IPS DF 6.9 (cell line): ENCODE results near the gene DLX4.
A peak's percentile ranks its signal among the peaks of the same experiment; 100 is the strongest.

Experiments
- DNase-seq: peaks from one replicate; pipeline ENCODE4 v3.0.0-alpha.2; 2013; ENCODE audit warnings: low read depth, low spot score
- H3K27ac ChIP-seq: one replicate; pipeline ENCODE4 v1.5.1; 2013; ENCODE audit warnings: low read length, control low read depth
- H3K27me3 ChIP-seq: 2 replicates; pipeline ENCODE4 v1.6.1; 2013; ENCODE audit warnings: mild to moderate bottlenecking, low read length; ENCODE audit not compliant: control insufficient read depth, insufficient read depth
- H3K36me3 ChIP-seq: 2 replicates; pipeline ENCODE4 v1.6.1; 2013; ENCODE audit warnings: low read length; ENCODE audit not compliant: control insufficient read depth, insufficient read depth
- H3K4me1 ChIP-seq: 2 replicates; pipeline ENCODE4 v1.6.1; 2013; ENCODE audit warnings: low read length; ENCODE audit not compliant: control insufficient read depth, insufficient read depth
- H3K4me3 ChIP-seq: 2 replicates; pipeline ENCODE4 v1.5.1; 2013; ENCODE audit warnings: mild to moderate bottlenecking, low read length
- H3K9me3 ChIP-seq: 2 replicates; pipeline ENCODE4 v1.6.1; 2013; ENCODE audit warnings: low read length, inconsistent platforms; ENCODE audit not compliant: control insufficient read depth, insufficient read depth
- WGBS: extraction: QIAGEN DNeasy Blood & Tissue Kit; methylation state at CpG from one replicate; pipeline ENCODE4 v1.1.7; 2013; ENCODE audit warnings: mixed read lengths, missing lambda C conversion rate; ENCODE audit not compliant: insufficient read length, insufficient coverage; 5-methylcytosine and 5-hydroxymethylcytosine counted together

DLX4 gene, protein sequence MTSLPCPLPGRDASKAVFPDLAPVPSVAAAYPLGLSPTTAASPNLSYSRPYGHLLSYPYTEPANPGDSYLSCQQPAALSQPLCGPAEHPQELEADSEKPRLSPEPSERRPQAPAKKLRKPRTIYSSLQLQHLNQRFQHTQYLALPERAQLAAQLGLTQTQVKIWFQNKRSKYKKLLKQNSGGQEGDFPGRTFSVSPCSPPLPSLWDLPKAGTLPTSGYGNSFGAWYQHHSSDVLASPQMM

DNA sequence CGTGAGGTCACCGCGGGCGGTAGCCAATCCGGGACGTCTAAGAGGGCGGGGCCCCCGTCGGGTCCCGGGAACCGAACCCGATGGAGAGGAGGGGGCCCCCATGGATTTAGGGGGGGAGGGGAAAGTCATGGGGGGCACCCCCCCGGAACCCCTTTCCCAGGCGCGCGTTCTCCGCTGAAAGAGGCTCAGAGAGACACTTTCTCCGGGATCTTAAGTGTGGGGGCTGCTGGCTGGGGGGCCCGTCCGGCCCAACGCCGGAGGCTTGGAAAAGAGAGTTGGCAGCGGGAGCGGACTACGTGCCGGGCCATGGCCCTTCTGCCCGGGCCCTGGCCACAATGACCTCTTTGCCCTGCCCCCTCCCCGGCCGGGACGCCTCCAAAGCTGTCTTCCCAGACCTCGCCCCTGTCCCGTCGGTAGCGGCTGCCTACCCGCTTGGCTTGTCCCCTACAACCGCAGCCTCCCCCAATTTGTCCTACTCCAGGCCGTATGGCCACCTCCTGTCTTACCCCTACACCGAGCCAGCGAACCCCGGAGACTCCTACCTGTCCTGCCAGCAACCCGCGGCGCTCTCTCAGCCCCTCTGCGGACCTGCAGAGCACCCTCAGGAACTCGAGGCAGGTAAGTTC, at the start of gene DLX4:
DLX4 (plus strand) TSS at position 57 of the 626 bp plus-strand sequence; CDS start at position 336, 279 bp downstream.
- no CpG with 5 or more reads among the region's 45 CpGs for WGBS
- Histone ChIP-seq H3K27me3 (peaks cover 89% of the 10 kb centered on the region), H3K9me3 (no peaks in the 10 kb centered on the region)

DNA sequence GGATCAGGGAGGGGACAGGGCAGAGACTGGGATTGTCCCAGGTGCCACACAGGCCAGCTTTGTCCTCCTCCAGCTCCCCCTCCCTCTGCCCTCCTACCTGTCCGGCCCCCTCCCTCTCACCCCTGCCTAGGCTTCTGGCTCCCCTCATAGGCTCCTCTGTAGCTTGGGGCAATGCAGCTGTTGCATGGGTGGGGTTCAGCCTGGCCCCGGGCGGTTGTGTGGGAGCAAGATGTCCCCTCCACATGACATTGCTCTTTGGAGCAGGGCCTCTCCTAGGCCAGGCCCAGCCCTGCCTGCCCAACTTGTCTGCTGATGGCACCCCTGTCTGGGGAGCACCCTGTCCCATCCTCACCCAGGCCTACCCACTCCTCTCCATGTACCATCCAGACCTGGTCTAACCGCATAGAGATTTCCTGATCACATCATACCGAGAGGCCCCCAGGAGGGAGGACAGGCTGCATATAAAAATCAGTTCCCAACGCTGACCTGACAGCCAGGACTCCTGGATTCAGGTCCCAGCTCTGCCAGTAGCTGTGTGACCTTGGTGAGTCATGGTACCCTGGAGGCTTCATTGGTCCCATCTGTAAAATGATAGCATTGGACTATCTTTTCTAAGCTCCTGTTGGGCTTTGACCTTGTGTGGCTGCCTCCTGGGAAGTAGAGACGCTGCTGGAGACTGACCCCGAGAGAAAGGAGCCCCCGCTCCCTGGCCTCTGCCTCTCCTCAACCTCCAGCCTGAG, 48.8 kb upstream of the DLX4 start:
- Histone ChIP-seq H3K36me3 (no peaks in the 10 kb centered on the region), H3K9me3 (no peaks in the 10 kb centered on the region), H3K27ac (no peak overlapping the region), H3K27me3 (peaks cover 2% of the 10 kb centered on the region; the same call in 1 of the 2 replicates), H3K4me3 (no peak overlapping the region), H3K4me1 (peaks cover 5% of the 10 kb centered on the region)
- no CpG with 5 or more reads among the region's 9 CpGs for WGBS
- DNase-seq: no peak

More for the DNA sequence above, at the start of gene DLX4:
- H3K4me1 ChIP-seq: peaks cover 7% of the 10 kb centered on the region; the same call in 1 of the 2 replicates
- H3K4me3 ChIP-seq: peak within 1 kb of the TSS; percentile 25; the same call in 1 of the 2 replicates
- no peak for DNase-seq
- no peaks in the 10 kb centered on the region; the same call in 1 of the 2 replicates for H3K36me3 ChIP-seq
- no peak within 1 kb of the TSS for H3K27ac ChIP-seq

DNA sequence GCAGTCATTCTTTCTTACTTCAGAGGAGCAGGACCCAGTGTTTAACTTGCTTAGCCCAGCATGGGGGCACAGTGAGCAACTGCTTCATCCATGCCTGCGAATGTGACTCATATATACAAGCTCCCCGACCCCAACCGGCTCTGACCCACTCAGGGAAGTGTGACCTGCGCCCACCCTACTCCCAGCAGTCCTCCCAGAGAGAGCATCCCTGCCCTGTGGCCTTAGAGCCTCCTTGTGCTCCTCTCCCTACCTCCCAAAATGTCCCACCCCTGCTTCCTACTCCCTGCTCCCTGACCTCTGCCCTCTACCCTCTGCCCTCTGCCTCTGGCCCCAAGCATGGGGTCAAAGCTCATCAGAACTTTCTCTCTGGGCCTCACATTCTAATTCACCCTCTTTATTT, 46.9 kb upstream of the DLX4 start:
- Histone ChIP-seq H3K9me3 (no peaks in the 10 kb centered on the region), H3K4me3 (no peak overlapping the region), H3K27me3 (no peaks in the 10 kb centered on the region), H3K27ac (no peak overlapping the region), H3K36me3 (no peaks in the 10 kb centered on the region), H3K4me1 (no peaks in the 10 kb centered on the region)
- WGBS: no CpG with 5 or more reads among the region's 4 CpGs
- no peak for DNase-seq

DNA sequence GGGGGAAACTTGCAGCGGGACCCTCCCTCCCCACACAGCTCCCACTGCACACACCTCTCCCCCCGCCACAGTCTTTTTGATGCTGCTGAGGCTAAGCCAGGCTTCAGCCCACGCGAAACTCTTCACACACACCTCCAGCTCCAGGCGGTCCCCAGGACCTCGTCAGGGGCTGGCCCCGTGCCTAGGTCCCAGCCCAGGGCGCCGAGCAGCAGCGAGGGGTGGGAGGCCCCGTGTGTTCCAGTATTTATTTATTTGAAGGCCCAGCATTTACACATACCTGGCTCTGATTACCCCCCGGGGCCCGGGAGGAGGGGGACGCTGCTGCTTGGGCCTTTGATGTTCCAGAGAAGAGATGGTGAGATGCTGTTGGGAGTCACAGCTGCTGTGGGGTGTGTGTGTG, 44.9 kb upstream of the DLX4 start:
- DNase-seq: no peak
- H3K27me3 ChIP-seq: no peaks in the 10 kb centered on the region
- no CpG with 5 or more reads among the region's 14 CpGs for WGBS

DNA sequence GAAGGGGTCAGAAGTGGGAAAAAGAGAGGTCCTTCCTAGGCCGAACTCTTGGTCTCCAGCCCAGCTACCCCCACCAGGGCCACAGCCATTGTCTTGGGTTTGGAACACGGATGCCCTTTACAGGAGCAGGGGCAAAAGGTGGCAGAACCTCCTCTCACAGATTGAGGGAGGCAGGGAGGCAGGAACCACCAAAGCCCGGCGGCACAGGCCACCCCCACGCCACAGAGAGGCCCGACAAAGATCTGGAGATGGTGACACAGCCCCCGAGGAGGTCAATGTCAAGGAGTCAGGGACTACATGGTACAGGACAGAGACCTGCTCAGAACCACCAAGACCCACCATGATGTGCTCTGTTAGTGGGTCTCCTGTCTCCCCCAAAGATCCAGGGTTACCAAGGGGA, 44.4 kb upstream of the DLX4 start:
- no CpG with 5 or more reads among the region's 7 CpGs for WGBS
- no peaks in the 10 kb centered on the region for H3K9me3 ChIP-seq
- no peaks in the 10 kb centered on the region for H3K27me3 ChIP-seq

More for the DNA sequence above, 44.9 kb upstream of the DLX4 start:
- Histone ChIP-seq H3K27ac (no peak overlapping the region), H3K36me3 (no peaks in the 10 kb centered on the region), H3K4me3 (no peak overlapping the region), H3K9me3 (no peaks in the 10 kb centered on the region), H3K4me1 (no peaks in the 10 kb centered on the region)

DNA sequence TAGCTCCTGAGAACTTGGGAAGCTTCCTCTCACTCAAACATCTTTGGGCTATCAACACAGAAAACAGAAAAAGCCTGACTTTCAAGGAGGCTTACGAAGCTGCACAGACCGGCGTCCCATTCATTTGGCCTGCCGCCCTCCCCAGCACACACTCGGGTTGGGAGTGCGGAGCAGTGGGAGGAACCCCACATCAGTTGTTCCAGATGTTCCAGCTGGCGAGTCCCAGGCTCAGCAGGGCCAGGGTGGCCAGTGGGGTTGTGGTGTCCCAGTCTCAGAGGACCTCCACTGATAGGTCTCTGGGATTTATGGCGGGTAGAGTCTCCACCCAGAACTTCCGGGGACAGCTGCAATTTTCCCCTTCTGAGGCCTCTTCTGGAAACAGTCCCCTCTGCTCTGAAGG, 43.1 kb upstream of the DLX4 start:
- no peaks in the 10 kb centered on the region for H3K27me3 ChIP-seq
- H3K4me1 ChIP-seq: no peaks in the 10 kb centered on the region
- no CpG with 5 or more reads among the region's 9 CpGs for WGBS
- no peak overlapping the region for H3K27ac ChIP-seq
- H3K36me3 ChIP-seq: no peaks in the 10 kb centered on the region
- no peak for DNase-seq
- no peak overlapping the region for H3K4me3 ChIP-seq
- no peaks in the 10 kb centered on the region for H3K9me3 ChIP-seq

More for the DNA sequence above, 44.4 kb upstream of the DLX4 start:
- Histone ChIP-seq H3K27ac (no peak overlapping the region), H3K4me3 (no peak overlapping the region), H3K36me3 (no peaks in the 10 kb centered on the region), H3K4me1 (no peaks in the 10 kb centered on the region)
- no peak for DNase-seq

DNA sequence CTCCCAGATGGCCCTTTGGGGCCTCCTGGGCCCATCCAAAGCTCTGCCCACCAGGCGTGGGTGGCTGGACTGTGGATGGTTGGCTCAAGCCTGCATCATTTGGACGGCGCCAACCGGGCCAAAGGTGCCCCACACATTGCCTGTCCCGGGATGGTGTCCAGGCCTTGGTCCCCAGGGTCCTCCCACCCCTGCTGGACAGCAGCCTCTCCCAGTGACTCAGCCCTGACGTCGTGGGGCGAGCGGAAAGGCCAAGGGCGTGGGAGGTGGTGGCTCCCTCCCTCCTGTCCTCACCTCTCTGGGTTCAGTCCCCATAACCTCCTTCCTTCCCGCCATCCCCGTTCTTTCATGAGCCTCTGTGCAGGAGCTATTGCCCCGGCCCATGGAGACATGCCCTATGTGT, 42.1 kb upstream of the DLX4 start:
- Histone ChIP-seq H3K36me3 (no peaks in the 10 kb centered on the region), H3K4me1 (no peaks in the 10 kb centered on the region), H3K27ac (no peak overlapping the region), H3K27me3 (no peaks in the 10 kb centered on the region), H3K4me3 (no peak overlapping the region), H3K9me3 (no peaks in the 10 kb centered on the region)
- no CpG with 5 or more reads among the region's 13 CpGs for WGBS
- DNase-seq: no peak

DNA sequence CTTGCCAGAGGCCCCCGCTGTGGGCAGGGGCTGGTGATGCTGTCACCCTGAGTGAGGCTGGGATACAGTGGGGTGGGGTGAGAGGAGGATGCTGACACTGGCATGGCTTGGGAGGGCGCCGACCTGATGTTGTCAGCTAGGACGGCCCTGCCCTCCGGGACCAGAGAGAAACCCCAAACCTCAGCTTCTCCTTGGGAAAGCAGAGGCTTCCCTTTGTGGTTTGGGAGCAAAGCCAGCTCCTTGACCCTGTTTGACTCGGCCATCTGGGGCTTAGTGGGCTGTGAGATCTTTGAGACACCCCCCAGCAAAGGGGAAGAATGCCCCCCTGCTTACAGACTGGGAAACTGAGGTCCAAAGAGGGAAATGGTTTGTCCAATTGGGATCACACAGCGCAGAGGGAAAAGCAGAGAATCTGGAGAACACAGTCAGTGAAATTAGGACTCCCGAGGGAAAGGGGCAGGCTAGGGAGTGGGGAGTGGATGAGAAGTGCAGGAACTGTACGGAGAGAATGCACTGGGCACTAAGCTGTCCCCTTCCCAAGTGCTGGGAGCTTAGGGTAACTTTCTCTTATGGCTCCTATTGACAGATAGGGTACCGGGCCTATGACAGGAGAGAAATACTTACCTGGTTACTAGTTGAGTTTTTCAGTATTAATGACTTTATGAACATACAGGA, 40.7 kb upstream of the DLX4 start:
- H3K27me3 ChIP-seq: no peaks in the 10 kb centered on the region

DNA sequence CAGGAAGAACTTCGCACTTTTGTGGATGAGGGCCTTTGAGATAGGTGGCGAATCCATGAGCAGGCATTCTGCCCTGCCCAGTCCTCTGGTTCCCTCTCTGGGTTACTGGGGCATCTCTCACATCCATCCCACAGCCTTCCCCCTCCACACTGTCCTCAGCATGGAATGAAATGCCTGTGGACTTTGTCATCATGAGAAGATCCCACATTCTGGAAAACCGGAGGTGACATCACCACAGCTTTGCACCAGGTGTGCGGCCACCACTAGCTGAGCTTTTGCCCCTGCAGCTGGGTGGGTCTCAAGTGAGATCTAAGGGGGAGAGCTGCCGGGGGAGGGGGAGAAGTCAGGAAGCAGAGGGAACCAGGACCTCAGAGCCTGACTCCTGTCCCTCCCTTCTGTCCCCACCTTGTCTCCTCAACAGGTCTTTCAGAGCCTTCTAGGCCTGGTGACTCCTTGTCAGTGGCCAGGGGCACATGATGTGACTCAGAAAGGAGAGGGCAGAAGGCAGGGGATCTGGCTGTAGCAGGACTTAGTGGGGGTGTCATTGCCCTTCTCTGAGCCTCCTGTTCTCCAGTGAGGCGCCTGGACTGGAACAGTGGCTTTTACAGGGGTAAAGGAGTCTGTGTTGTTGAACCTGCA, 40.0 kb upstream of the DLX4 start:
- Histone ChIP-seq H3K4me1 (no peaks in the 10 kb centered on the region), H3K4me3 (no peak overlapping the region), H3K9me3 (no peaks in the 10 kb centered on the region), H3K36me3 (no peaks in the 10 kb centered on the region), H3K27ac (no peak overlapping the region), H3K27me3 (no peaks in the 10 kb centered on the region)
- DNase-seq: no peak
- WGBS: no CpG with 5 or more reads among the region's 6 CpGs

More for the DNA sequence above, 40.7 kb upstream of the DLX4 start:
- no CpG with 5 or more reads among the region's 10 CpGs for WGBS
- H3K27ac ChIP-seq: no peak overlapping the region
- H3K4me3 ChIP-seq: no peak overlapping the region
- no peak for DNase-seq
- H3K4me1 ChIP-seq: no peaks in the 10 kb centered on the region
- H3K36me3 ChIP-seq: no peaks in the 10 kb centered on the region
- H3K9me3 ChIP-seq: no peaks in the 10 kb centered on the region

DNA sequence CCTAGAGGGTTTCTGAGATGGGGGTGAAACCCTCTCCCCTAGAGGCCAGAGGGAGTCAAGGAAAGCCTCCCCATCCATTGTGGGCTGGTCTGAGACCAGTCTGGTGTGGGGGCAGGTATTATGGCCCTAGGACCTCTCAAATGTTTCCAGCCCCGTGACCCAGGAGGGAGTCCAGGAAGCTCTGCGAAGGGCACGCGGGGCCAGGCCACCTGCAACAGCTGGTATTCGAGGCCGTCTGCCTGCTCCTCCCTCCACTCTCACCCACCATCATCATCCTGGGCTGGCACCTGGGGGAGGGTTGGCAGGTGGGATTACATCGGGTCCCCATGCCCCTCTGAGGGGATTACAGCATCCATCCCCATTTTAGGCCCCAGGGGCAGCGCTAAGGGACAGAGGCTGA, 38.1 kb upstream of the DLX4 start:
- Histone ChIP-seq H3K27ac (no peak overlapping the region), H3K4me3 (no peak overlapping the region), H3K4me1 (peaks cover 3% of the 10 kb centered on the region), H3K27me3 (no peaks in the 10 kb centered on the region), H3K36me3 (no peaks in the 10 kb centered on the region), H3K9me3 (no peaks in the 10 kb centered on the region)
- WGBS: no CpG with 5 or more reads among the region's 8 CpGs
- no peak for DNase-seq
